ENCODE data around the gene HOXD10. TPM values are rescaled to one million over a fixed set of nuclear protein-coding genes. Genes with fewer than 3 reads are reported as not detected.

HOXD10 gene
- total RNA-seq, 1 donor from 2014 or later: not detected

- peaks cover under 1% of the 10 kb centered on the region for H3K36me3 Mint-ChIP-seq (ENCODE audit: low read depth)
- no peak for DNase-seq
- peaks cover 73% of the 10 kb centered on the region for H3K27me3 Mint-ChIP-seq
- H3K4me3 Mint-ChIP-seq: no peak overlapping the region
- H3K9me3 Mint-ChIP-seq: peaks cover 2% of the 10 kb centered on the region
- H3K27ac Mint-ChIP-seq: no peak overlapping the region
- H3K4me1 Mint-ChIP-seq: peaks cover 2% of the 10 kb centered on the region
- intact Hi-C loops (cut with micrococcal nuclease): no loop called here
Measured at GRCh38 chr2:176169181-176169580, 52.6 kb downstream of the HOXD10 start.

Other genes with a start within 250 kb of the HOXD10 start
- gene LNPK, start 114.5 kb upstream of the HOXD10 start, total RNA-seq: 46.3 and 47.8 TPM in 2 replicates
- gene EVX2, start 32.8 kb upstream of the HOXD10 start, total RNA-seq: not detected in 2 replicates
- not detected in 2 replicates for gene HOXD13, start 24.1 kb upstream of the HOXD10 start, total RNA-seq
- gene HOXD12, start 17.0 kb upstream of the HOXD10 start, total RNA-seq: not detected in 2 replicates
- not detected in 2 replicates for gene HOXD11, start 9.5 kb upstream of the HOXD10 start, total RNA-seq
- gene HOXD9, start 5.9 kb downstream of the HOXD10 start, total RNA-seq: not detected in 2 replicates
- gene HOXD8, start 12.9 kb downstream of the HOXD10 start, total RNA-seq: not detected in 2 replicates
- gene HOXD4, start 34.8 kb downstream of the HOXD10 start, total RNA-seq: not detected in 2 replicates
- not detected in 2 replicates for gene HOXD3, start 40.5 kb downstream of the HOXD10 start, total RNA-seq
- not detected in 2 replicates for gene HOXD1, start 71.9 kb downstream of the HOXD10 start, total RNA-seq
- gene MTX2, start 152.7 kb downstream of the HOXD10 start, total RNA-seq: 29.9 and 30.7 TPM in 2 replicates